ENCODE data around the gene RNF141.
A peak's percentile ranks its signal among the peaks of the same experiment; 100 is the strongest.

RNF141 gene

GRCh38 chr11:10514709-10515108 lies 26.3 kb downstream of the RNF141 start:
- no peak overlapping the region for H3K27ac ChIP-seq
- no peak for TF ChIP-seq CTCF (conservative IDR thresholded peaks at IDR 0.05)

GRCh38 chr11:10514202-10514601 lies 26.8 kb downstream of the RNF141 start:
- TF ChIP-seq CTCF (conservative IDR thresholded peaks at IDR 0.05), result peak; percentile 60
- no peak overlapping the region for H3K27ac ChIP-seq

GRCh38 chr11:10511181-10511621 lies 29.8 kb downstream of the RNF141 start:
- TF ChIP-seq CTCF (conservative IDR thresholded peaks at IDR 0.05), result no peak
- no peak overlapping the region for H3K27ac ChIP-seq

- H3K27ac ChIP-seq, result no peak overlapping the region
- no peak for TF ChIP-seq CTCF (conservative IDR thresholded peaks at IDR 0.05)
Observed at GRCh38 chr11:10506008-10506370, 35.0 kb downstream of the RNF141 start.

- TF ChIP-seq CTCF (conservative IDR thresholded peaks at IDR 0.05), result no peak
- no peak overlapping the region for H3K27ac ChIP-seq
Observed at GRCh38 chr11:10505278-10506007, 35.5 kb downstream of the RNF141 start.

- no peak for TF ChIP-seq CTCF (conservative IDR thresholded peaks at IDR 0.05)
- H3K27ac ChIP-seq, result no peak overlapping the region
Observed at GRCh38 chr11:10504490-10504889, 36.5 kb downstream of the RNF141 start.

GRCh38 chr11:10503777-10504480 lies 37.1 kb downstream of the RNF141 start:
- no peak overlapping the region for H3K27ac ChIP-seq
- no peak for TF ChIP-seq CTCF (conservative IDR thresholded peaks at IDR 0.05)

Measured in VCaP (cell line).